Measurements from ENCODE around the gene SFSWAP. TPM values are rescaled to one million over a fixed set of nuclear protein-coding genes. Genes with fewer than 3 reads are reported as not detected.

The SFSWAP gene
- total and polyA plus RNA-seq, 2 experiments from 2014 or later, result 21.4 to 25.1 TPM

GRCh38 chr12:131799828-131800593 lies 89.1 kb downstream of the SFSWAP start:
- H3K4me2 ChIP-seq, result no peak overlapping the region
- WGBS (ENCODE audit: low lambda C conversion rate, missing lambda C conversion rate), result 96% methylated on average over 29 of the region's 29 CpGs
- H3K4me1 ChIP-seq (ENCODE audit: insufficient read depth), result no peaks in the 10 kb centered on the region

GRCh38 chr12:131800594-131801135 lies 89.8 kb downstream of the SFSWAP start:
- H3K9me2 ChIP-seq (replicated peaks; ENCODE audit: insufficient read depth), result no peaks in the 10 kb centered on the region
- no peaks in the 10 kb centered on the region for H3K27me3 ChIP-seq
- H3K4me3 ChIP-seq, result no peak overlapping the region
- no peaks in the 10 kb centered on the region for H4K20me1 ChIP-seq (ENCODE audit: insufficient read depth, poor library complexity, severe bottlenecking)
- no peaks in the 10 kb centered on the region for H3K79me2 ChIP-seq
- no peak for TF ChIP-seq EZH2 (IDR thresholded peaks at IDR 0.05; ENCODE audit: borderline replicate concordance)
- no peak for TF ChIP-seq CTCF (IDR thresholded peaks at IDR 0.05; ENCODE audit: poor library complexity)
- no peak for TF ChIP-seq EZH2phosphoT487 (IDR thresholded peaks at IDR 0.05; ENCODE audit: low read depth, severe bottlenecking, unreplicated experiment)
- no peak overlapping the region for H2AFZ ChIP-seq
- H3K4me2 ChIP-seq, result no peak overlapping the region
- DNase-seq (ENCODE audit: low spot score), result no peak
- H3K4me1 ChIP-seq (ENCODE audit: insufficient read depth), result no peaks in the 10 kb centered on the region
- H3K9me3 ChIP-seq (ENCODE audit: low read depth), result no peaks in the 10 kb centered on the region
- 93% methylated on average over 19 of the region's 20 CpGs for WGBS (ENCODE audit: low lambda C conversion rate, missing lambda C conversion rate)
- H3K36me3 ChIP-seq (replicated peaks; ENCODE audit: insufficient read depth, low read depth), result no peaks in the 10 kb centered on the region
- no peak overlapping the region for H3K27ac ChIP-seq

More at GRCh38 chr12:131799828-131800593, 89.1 kb downstream of the SFSWAP start:
- Histone ChIP-seq H3K27me3 (no peaks in the 10 kb centered on the region), H3K9me2 (replicated peaks; ENCODE audit: insufficient read depth) (no peaks in the 10 kb centered on the region), H2AFZ (no peak overlapping the region), H3K4me3 (no peak overlapping the region), H3K36me3 (replicated peaks; ENCODE audit: insufficient read depth, low read depth) (no peaks in the 10 kb centered on the region), H3K9me3 (ENCODE audit: low read depth) (no peaks in the 10 kb centered on the region), H3K27ac (no peak overlapping the region), H4K20me1 (ENCODE audit: insufficient read depth, poor library complexity, severe bottlenecking) (no peaks in the 10 kb centered on the region), H3K79me2 (no peaks in the 10 kb centered on the region)
- TF ChIP-seq EZH2 (IDR thresholded peaks at IDR 0.05; ENCODE audit: borderline replicate concordance) (no peak), CTCF (IDR thresholded peaks at IDR 0.05; ENCODE audit: poor library complexity) (no peak), EZH2phosphoT487 (IDR thresholded peaks at IDR 0.05; ENCODE audit: low read depth, severe bottlenecking, unreplicated experiment) (no peak)
- DNase-seq (ENCODE audit: low spot score), result no peak

- H2AFZ ChIP-seq, result no peak overlapping the region
- no peaks in the 10 kb centered on the region for H3K27me3 ChIP-seq
- H3K27ac ChIP-seq, result no peak overlapping the region
- WGBS (ENCODE audit: low lambda C conversion rate, missing lambda C conversion rate), result 82% methylated on average over 23 of the region's 35 CpGs
- H4K20me1 ChIP-seq (ENCODE audit: insufficient read depth, poor library complexity, severe bottlenecking), result no peaks in the 10 kb centered on the region
- H3K36me3 ChIP-seq (replicated peaks; ENCODE audit: insufficient read depth, low read depth), result no peaks in the 10 kb centered on the region
- H3K9me3 ChIP-seq (ENCODE audit: low read depth), result no peaks in the 10 kb centered on the region
- H3K9me2 ChIP-seq (replicated peaks; ENCODE audit: insufficient read depth), result no peaks in the 10 kb centered on the region
- H3K79me2 ChIP-seq, result no peaks in the 10 kb centered on the region
- no peak overlapping the region for H3K4me2 ChIP-seq
- no peaks in the 10 kb centered on the region for H3K4me1 ChIP-seq (ENCODE audit: insufficient read depth)
- DNase-seq (ENCODE audit: low spot score), result no peak
- no peak overlapping the region for H3K4me3 ChIP-seq
- no peak for TF ChIP-seq CTCF (IDR thresholded peaks at IDR 0.05; ENCODE audit: poor library complexity)
- no peak for TF ChIP-seq EZH2 (IDR thresholded peaks at IDR 0.05; ENCODE audit: borderline replicate concordance)
- TF ChIP-seq EZH2phosphoT487 (IDR thresholded peaks at IDR 0.05; ENCODE audit: low read depth, severe bottlenecking, unreplicated experiment), result no peak
These were observed 90.5 kb downstream of the SFSWAP start for GRCh38 chr12:131801254-131801866.

All from hepatocyte (in vitro differentiated cells).